RWPE2 (cell line): Measurements from ENCODE around the gene OR5M11.
"Not testable (repeated sequence)": the region's sequence is repeated elsewhere in the genome, so short reads cannot be mapped to it uniquely, and the experiment has no call there.

ENCODE experiments used
- ATAC-seq: fragments of 200-7000 bp; cut with Tn5 transposase; 3 replicates; pipeline ENCODE4 v1.9.1; 2021; ENCODE audit warnings: low read depth
- DNase-seq: peaks from one replicate; pipeline ENCODE4 v3.0.0-alpha.2; 2020; ENCODE audit warnings: low spot score
- H3K27ac ChIP-seq: fragments of 450-650 bp; 2 replicates; pipeline ENCODE4 v1.5.1; 2017; ENCODE audit warnings: mild to moderate bottlenecking; ENCODE audit not compliant: poor library complexity, severe bottlenecking
- H3K27me3 ChIP-seq: fragments of 250-450 bp; sonication (Bioruptor Pico); 2 replicates; pipeline ENCODE4 v1.5.1; 2021; ENCODE audit warnings: mild to moderate bottlenecking, moderate library complexity; ENCODE audit not compliant: insufficient read depth, poor library complexity, severe bottlenecking
- H3K36me3 ChIP-seq: fragments of 250-450 bp; sonication (Bioruptor Pico); 2 replicates; pipeline ENCODE4 v1.5.1; 2020; ENCODE audit warnings: low read depth, mild to moderate bottlenecking, moderate library complexity
- H3K4me1 ChIP-seq: fragments of 250-450 bp; sonication (Bioruptor Pico); 2 replicates; pipeline ENCODE4 v1.5.1; 2021; ENCODE audit warnings: mild to moderate bottlenecking, moderate library complexity; ENCODE audit not compliant: insufficient read depth, poor library complexity, severe bottlenecking
- H3K4me3 ChIP-seq: fragments of 250-450 bp; sonication (Bioruptor Pico); 2 replicates; pipeline ENCODE4 v1.5.1; 2021; ENCODE audit warnings: mild to moderate bottlenecking, moderate library complexity; ENCODE audit not compliant: severe bottlenecking
- H3K9me3 ChIP-seq: fragments of 250-450 bp; sonication (Bioruptor Pico); 2 replicates; pipeline ENCODE4 v1.5.1; 2021; ENCODE audit warnings: mild to moderate bottlenecking, moderate library complexity; ENCODE audit not compliant: severe bottlenecking
- CTCF ChIP-seq: fragments of 450-650 bp; IDR thresholded peaks from one replicate; pipeline ENCODE4 v1.5.1; 2017; ENCODE audit warnings: mild to moderate bottlenecking, moderate library complexity; ENCODE audit not compliant: poor library complexity, severe bottlenecking

OR5M11 gene

GRCh38 chr11:56543157-56543556 lies at the start of gene OR5M11:
OR5M11 (minus strand) TSS chr11:56543257; CDS start chr11:56543257, 0 bp downstream.
- H3K36me3 ChIP-seq: no peaks in the 10 kb centered on the region
- H3K9me3 ChIP-seq: peaks cover 4% of the 10 kb centered on the region
- no peak within 1 kb of the TSS for H3K27ac ChIP-seq
- H3K27me3 ChIP-seq: no peaks in the 10 kb centered on the region
- H3K4me1 ChIP-seq: no peaks in the 10 kb centered on the region
- ATAC-seq (no peak), DNase-seq (no peak)
- TF ChIP-seq CTCF: no peak
- no peak within 1 kb of the TSS for H3K4me3 ChIP-seq

- not testable (repeated sequence) for H3K9me3 ChIP-seq, H3K27ac ChIP-seq, H3K4me1 ChIP-seq, DNase-seq, H3K4me3 ChIP-seq, H3K36me3 ChIP-seq, H3K27me3 ChIP-seq, ATAC-seq
These were observed 49.1 kb upstream of the OR5M11 start for GRCh38 chr11:56592088-56592717.

DNA sequence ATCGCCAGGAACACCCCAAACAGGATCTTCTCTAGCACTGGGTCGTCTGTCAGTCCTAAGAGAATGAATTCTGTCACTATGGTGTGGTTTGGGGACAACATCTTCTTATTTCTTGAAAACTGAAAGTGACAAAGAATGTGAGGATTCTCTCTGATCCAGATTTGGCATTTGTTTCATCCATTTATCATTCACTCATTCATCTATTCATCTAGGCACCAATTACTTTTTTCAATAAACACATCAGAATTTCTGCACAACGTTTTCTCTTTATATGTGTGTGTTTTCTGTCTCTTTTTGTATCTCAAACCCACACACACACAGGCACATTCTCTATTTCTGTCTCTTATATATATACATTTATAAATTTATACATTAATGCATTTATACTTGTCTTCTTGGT lies 34.6 kb upstream of the OR5M11 start, which contains the start of gene OR5M10:
TSS of gene OR5M10 (minus strand) at position 101 of the 400 bp plus-strand sequence. CDS start at position 101, 0 bp downstream.
- no peaks in the 10 kb centered on the region for H3K36me3 ChIP-seq
- H3K9me3 ChIP-seq: no peaks in the 10 kb centered on the region
- ATAC-seq: no peak
- H3K4me1 ChIP-seq: no peaks in the 10 kb centered on the region
- H3K27me3 ChIP-seq: no peaks in the 10 kb centered on the region
- H3K27ac ChIP-seq: no peak within 1 kb of the TSS
- H3K4me3 ChIP-seq: no peak within 1 kb of the TSS
- TF ChIP-seq CTCF: no peak
- no peak for DNase-seq

- no peak overlapping the region for H3K27ac ChIP-seq
These were observed 15.5 kb upstream of the OR5M11 start for GRCh38 chr11:56558574-56558973.

DNA sequence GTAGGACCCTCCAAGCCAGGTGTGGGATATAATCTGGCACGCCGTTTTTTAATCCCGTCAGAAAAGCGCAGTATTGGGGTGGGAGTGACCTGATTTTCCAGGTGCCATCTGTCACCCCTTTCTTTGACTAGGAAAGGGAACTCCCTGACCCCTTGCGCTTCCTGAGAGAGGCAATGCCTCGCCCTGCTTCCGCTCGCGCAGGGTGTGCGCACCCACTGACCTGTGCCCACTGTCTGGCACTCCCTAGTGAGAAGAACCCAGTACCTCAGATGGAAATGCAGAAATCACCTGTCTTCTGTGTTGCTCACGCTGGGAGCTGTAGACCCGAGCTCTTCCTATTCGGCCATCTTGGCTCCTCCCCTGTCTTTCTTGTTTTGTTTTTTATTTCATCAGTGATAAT lies 11.6 kb upstream of the OR5M11 start:
- H3K36me3 ChIP-seq, H3K27me3 ChIP-seq, H3K9me3 ChIP-seq, DNase-seq, H3K27ac ChIP-seq, H3K4me3 ChIP-seq, ATAC-seq, H3K4me1 ChIP-seq: not testable (repeated sequence)

More at GRCh38 chr11:56558574-56558973, 15.5 kb upstream of the OR5M11 start:
- H3K27me3 ChIP-seq: no peaks in the 10 kb centered on the region
- peaks cover 5% of the 10 kb centered on the region for H3K9me3 ChIP-seq
- no peaks in the 10 kb centered on the region for H3K36me3 ChIP-seq
- H3K4me3 ChIP-seq: no peak overlapping the region
- ATAC-seq (no peak), DNase-seq (no peak)
- no peaks in the 10 kb centered on the region for H3K4me1 ChIP-seq
- no peak for TF ChIP-seq CTCF

DNA sequence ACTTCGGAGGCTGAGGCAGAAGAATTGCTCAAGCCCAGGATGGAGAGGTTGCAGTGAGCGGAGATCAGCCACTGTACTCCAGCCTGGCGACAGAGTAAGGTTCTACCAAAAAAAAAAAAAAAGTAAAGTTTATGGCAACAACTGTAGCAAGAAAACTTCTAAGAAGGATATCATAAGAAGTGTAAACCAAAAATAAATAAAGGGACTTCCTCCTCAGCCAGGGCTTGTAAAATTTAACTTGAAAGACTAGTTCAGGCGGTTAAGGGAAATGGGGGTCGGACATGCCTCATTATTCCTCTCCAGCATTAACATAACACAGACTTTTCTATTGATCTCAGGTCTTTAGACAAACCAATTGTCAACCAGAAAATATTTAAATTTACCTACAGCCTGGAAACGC lies 2.5 kb upstream of the OR5M11 start:
- DNase-seq (no peak), ATAC-seq (no peak)
- no peaks in the 10 kb centered on the region for H3K4me1 ChIP-seq
- no peak for TF ChIP-seq CTCF
- no peak overlapping the region for H3K4me3 ChIP-seq
- no peak overlapping the region for H3K27ac ChIP-seq
- no peaks in the 10 kb centered on the region for H3K36me3 ChIP-seq
- no peaks in the 10 kb centered on the region for H3K27me3 ChIP-seq
- no peaks in the 10 kb centered on the region for H3K9me3 ChIP-seq
